IgD-negative memory B cell (primary cell): ENCODE data around the gene ATG7. TPM values are rescaled to one million over a fixed set of nuclear protein-coding genes. Genes with fewer than 3 reads are reported as not detected.
A peak's percentile ranks its signal among the peaks of the same experiment; 100 is the strongest.
"Not testable (repeated sequence)": the region's sequence is repeated elsewhere in the genome, so short reads cannot be mapped to it uniquely, and the experiment has no call there.

Experiments used
- H3K27ac Mint-ChIP-seq, 3 donors: one replicate each; pipeline ENCODE4 v1.8.0; 2020 to 2022; ENCODE audit warnings: mild to moderate bottlenecking in 3 of 3, mixed read lengths in 3 of 3, moderate library complexity in 1 of 3
- H3K27me3 Mint-ChIP-seq: one replicate; pipeline ENCODE4 v1.8.0; 2021; ENCODE audit warnings: mixed read lengths
- H3K36me3 Mint-ChIP-seq: one replicate; pipeline ENCODE4 v1.8.0; 2020; ENCODE audit warnings: mild to moderate bottlenecking, mixed read lengths
- H3K4me1 Mint-ChIP-seq, 3 donors: one replicate each; pipeline ENCODE4 v1.8.0; 2020 to 2022; ENCODE audit warnings: mixed read lengths in 3 of 3, mild to moderate bottlenecking in 1 of 3
- H3K4me3 Mint-ChIP-seq, 4 donors: one replicate each; pipeline ENCODE4 v1.8.0; 2020 to 2022; ENCODE audit warnings: mild to moderate bottlenecking in 4 of 4, mixed read lengths in 4 of 4, moderate library complexity in 3 of 4
- H3K9me3 Mint-ChIP-seq, 3 donors: one replicate each; pipeline ENCODE4 v1.8.0; 2020 to 2021; ENCODE audit warnings: mixed read lengths in 3 of 3, mild to moderate bottlenecking in 1 of 3
- polyA plus RNA-seq: library from polyadenylated mRNA; unstranded; fragments of 300-500 nt; fragmentation: Illumina TruSeq; gene quantifications from one replicate; pipeline ENCODE4 v1.2.3, GENCODE V29; 2021

The ATG7 gene
- polyA plus RNA-seq, 1 donor from 2014 or later, result 18.1 TPM

GRCh38 chr3:11592445-11593298, 320.5 kb downstream of the ATG7 start:
- Mint-ChIP-seq H3K4me1 (peaks cover 12 to 35% (median 18%) of the 10 kb centered on the region in 3 donors), H3K4me3 (no peak overlapping the region), H3K36me3 (peaks cover 4% of the 10 kb centered on the region), H3K27me3 (no peaks in the 10 kb centered on the region), H3K27ac (peak overlapping the region in 1 of 3 donors; percentile 45), H3K9me3 (peaks cover 0 to 1% (median 0%) of the 10 kb centered on the region in 3 donors)

GRCh38 chr3:11593318-11594034, 321.3 kb downstream of the ATG7 start:
- H3K4me3 Mint-ChIP-seq, result no peak overlapping the region
- peaks cover 17 to 35% (median 18%) of the 10 kb centered on the region in 3 donors for H3K4me1 Mint-ChIP-seq
- H3K27me3 Mint-ChIP-seq, result no peaks in the 10 kb centered on the region
- peaks cover 0 to 3% (median 0%) of the 10 kb centered on the region in 3 donors for H3K9me3 Mint-ChIP-seq
- H3K36me3 Mint-ChIP-seq, result peaks cover 7% of the 10 kb centered on the region
- no peak overlapping the region for H3K27ac Mint-ChIP-seq

DNA sequence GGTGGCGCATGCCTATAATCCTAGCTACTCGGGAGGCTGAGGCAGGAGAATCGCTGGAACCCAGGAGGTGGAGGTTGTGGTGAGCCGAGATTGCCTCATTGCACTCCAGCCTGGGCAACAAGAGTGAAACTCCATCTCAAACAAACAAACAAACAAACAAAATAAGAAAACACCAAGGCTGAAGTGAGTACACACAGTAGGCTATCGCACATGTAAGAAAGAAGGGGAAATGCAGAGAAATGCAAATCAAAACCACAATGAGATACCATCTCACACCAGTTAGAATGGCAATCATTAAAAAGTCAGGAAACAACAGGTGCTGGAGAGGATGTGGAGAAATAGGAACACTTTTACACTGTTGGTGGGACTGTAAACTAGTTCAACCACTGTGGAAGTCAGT, 322.8 kb downstream of the ATG7 start:
- H3K27me3 Mint-ChIP-seq, H3K27ac Mint-ChIP-seq, H3K9me3 Mint-ChIP-seq, H3K4me3 Mint-ChIP-seq, H3K36me3 Mint-ChIP-seq: not testable (repeated sequence)
- peaks cover 12 to 39% (median 21%) of the 10 kb centered on the region in 3 donors for H3K4me1 Mint-ChIP-seq

GRCh38 chr3:11596387-11596786, 324.2 kb downstream of the ATG7 start:
- H3K27me3 Mint-ChIP-seq, result no peaks in the 10 kb centered on the region
- H3K9me3 Mint-ChIP-seq, result peaks cover 0 to 3% (median 0%) of the 10 kb centered on the region in 3 donors
- H3K36me3 Mint-ChIP-seq, result peaks cover 12% of the 10 kb centered on the region
- no peak overlapping the region for H3K4me3 Mint-ChIP-seq
- H3K27ac Mint-ChIP-seq, result no peak overlapping the region
- peaks cover 20 to 51% (median 25%) of the 10 kb centered on the region in 3 donors for H3K4me1 Mint-ChIP-seq

- peak overlapping the region; percentile 73 to 95 (median 94) for H3K27ac Mint-ChIP-seq
- peak overlapping the region in 2 of 4 donors; percentile 39 to 94 for H3K4me3 Mint-ChIP-seq
- no peaks in the 10 kb centered on the region for H3K27me3 Mint-ChIP-seq
- H3K36me3 Mint-ChIP-seq, result peaks cover 12% of the 10 kb centered on the region
- peaks cover 29 to 71% (median 41%) of the 10 kb centered on the region in 3 donors for H3K4me1 Mint-ChIP-seq
- H3K9me3 Mint-ChIP-seq, result peaks cover 0 to 2% (median 0%) of the 10 kb centered on the region in 3 donors
Observed at GRCh38 chr3:11600501-11601282, 328.5 kb downstream of the ATG7 start.

GRCh38 chr3:11601446-11602238, 329.4 kb downstream of the ATG7 start:
- H3K4me3 Mint-ChIP-seq, result peak overlapping the region; percentile 39 to 94 (median 82)
- H3K27me3 Mint-ChIP-seq, result no peaks in the 10 kb centered on the region
- peaks cover 8% of the 10 kb centered on the region for H3K36me3 Mint-ChIP-seq
- peaks cover 29 to 66% (median 39%) of the 10 kb centered on the region in 3 donors for H3K4me1 Mint-ChIP-seq
- peaks cover 0 to 2% (median 0%) of the 10 kb centered on the region in 3 donors for H3K9me3 Mint-ChIP-seq
- peak overlapping the region; percentile 73 to 95 (median 94) for H3K27ac Mint-ChIP-seq

DNA sequence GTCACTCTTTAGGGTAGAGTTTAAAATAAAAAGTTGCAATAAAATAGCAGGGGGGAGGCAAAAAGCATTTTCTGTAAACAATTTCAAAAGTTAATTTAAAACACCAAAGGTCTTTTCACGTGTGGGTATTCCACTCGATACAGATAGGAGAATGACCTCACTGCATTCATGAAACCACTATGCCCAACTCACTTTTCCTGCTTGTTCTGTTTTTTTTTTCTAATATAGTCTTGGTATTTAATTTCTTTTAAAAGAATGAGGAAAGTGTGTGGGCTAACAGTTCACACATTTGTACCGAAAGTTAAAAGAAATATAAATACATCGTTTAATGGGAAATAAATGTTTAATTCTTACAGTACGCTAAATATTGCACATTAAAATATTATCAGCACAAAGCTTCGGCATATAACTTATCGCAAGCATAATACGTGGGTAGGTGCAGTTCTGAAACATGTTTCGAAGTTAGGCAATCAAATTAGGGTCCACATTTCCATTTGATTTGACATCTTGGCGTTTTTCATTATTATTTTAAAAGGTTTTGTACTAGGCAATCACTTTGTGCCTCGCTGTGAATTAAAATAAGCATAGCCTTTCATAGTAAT, 330.1 kb downstream of the ATG7 start:
- peaks cover 8% of the 10 kb centered on the region for H3K36me3 Mint-ChIP-seq
- no peaks in the 10 kb centered on the region for H3K27me3 Mint-ChIP-seq
- H3K27ac Mint-ChIP-seq, result peak overlapping the region; percentile 73 to 95 (median 94)
- H3K4me1 Mint-ChIP-seq, result peaks cover 25 to 67% (median 46%) of the 10 kb centered on the region in 3 donors
- peaks cover 0 to 2% (median 0%) of the 10 kb centered on the region in 3 donors for H3K9me3 Mint-ChIP-seq
- H3K4me3 Mint-ChIP-seq, result peak overlapping the region; percentile 69 to 94 (median 82)

DNA sequence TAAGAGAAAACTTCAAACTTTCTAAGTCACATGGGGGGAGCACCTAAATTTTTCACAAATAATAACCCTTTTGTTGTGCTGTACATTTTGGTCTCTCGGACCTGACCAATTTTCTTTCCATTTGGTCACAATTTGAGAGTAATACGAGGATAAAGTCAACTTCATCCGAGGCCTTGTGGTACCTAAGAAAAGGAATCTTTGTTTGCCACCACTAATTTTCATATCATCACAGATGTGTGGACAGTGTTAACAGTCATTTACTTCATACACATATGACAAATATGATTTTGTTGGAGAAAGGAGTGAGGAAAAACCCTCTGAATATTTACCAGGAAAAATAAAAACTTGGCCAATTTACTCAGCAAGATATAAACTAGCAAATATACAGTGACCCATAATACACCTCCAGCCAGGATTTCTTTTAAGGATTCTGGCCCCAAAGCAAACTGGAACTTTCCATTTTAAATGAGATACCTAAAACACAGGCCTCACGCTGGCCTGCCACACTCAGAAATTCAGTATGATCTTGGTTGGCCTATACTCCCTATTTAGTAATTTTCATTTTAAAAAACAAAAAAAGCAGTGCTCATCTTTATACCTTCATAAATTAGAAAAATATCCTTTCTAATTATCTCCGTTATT, 330.8 kb downstream of the ATG7 start:
- Mint-ChIP-seq H3K27me3 (no peaks in the 10 kb centered on the region), H3K27ac (peak overlapping the region; percentile 73 to 95 (median 94)), H3K9me3 (peaks cover 0 to 2% (median 0%) of the 10 kb centered on the region in 3 donors), H3K4me1 (peaks cover 23 to 63% (median 46%) of the 10 kb centered on the region in 3 donors), H3K4me3 (peak overlapping the region in 3 of 4 donors; percentile 51 to 94 (median 69)), H3K36me3 (peaks cover 6% of the 10 kb centered on the region)

DNA sequence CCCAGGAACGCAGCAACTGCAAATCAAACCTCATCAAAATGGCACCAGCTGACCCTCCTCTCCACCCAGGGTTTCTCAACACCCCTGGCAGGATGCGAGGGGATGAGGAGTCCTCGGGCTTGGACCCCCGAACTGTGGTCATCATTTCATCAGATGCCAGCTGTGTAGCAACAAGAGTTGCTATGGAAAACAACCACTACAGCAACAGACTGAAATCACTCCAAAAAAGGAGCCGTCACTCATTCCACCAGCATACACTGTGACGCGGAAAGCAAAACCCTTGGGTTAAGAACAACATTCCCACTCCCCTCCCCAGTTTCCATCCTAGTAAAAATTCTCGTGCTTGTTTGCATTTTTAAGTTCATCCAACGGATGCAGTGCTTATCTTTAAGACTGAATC, 331.4 kb downstream of the ATG7 start:
- peak overlapping the region in 2 of 3 donors; percentile 73 to 94 for H3K27ac Mint-ChIP-seq
- H3K4me1 Mint-ChIP-seq, result peaks cover 19 to 62% (median 46%) of the 10 kb centered on the region in 3 donors
- no peaks in the 10 kb centered on the region for H3K27me3 Mint-ChIP-seq
- H3K4me3 Mint-ChIP-seq, result peak overlapping the region in 3 of 4 donors; percentile 51 to 94 (median 69)
- peaks cover 6% of the 10 kb centered on the region for H3K36me3 Mint-ChIP-seq
- H3K9me3 Mint-ChIP-seq, result no peaks in the 10 kb centered on the region

DNA sequence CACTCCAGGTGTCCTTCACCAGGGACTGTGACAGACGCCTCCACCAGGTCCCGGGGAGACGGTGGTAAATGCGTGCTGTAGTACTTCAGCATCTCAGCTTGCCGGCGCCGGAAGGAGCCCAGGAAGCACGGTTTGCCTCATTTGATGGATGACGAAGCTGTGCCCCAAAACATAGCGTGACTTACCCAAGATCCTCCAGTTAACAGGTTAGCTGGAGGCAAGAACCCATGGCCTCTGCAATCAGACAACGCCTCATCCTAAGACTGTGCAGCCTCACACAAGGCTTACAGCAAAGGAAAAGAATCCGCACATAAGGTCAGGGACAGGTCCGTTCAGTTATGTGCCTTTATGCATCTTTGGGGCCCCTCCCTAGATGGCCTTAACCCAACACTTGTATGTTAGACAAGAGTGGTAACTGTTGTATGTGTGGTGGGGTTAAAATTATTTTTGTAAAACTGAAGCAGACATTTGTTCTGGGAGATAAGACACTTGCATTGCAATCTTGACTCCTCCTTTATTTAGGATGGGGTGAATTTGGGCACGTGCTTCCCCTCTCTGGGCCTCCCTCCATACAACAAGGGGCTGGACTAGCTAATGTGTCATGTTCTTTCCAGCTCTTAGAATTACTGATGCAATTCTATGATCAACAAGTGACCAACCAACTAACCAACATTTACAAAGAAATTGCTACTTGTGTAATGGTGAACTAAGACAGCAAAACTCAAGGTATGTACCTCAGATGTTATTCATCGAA, 332.1 kb downstream of the ATG7 start:
- H3K36me3 Mint-ChIP-seq, result peaks cover 6% of the 10 kb centered on the region
- no peaks in the 10 kb centered on the region for H3K27me3 Mint-ChIP-seq
- peak overlapping the region; percentile 59 to 94 (median 73) for H3K27ac Mint-ChIP-seq
- H3K4me3 Mint-ChIP-seq, result peak overlapping the region in 2 of 4 donors; percentile 69 to 77
- H3K9me3 Mint-ChIP-seq, result no peaks in the 10 kb centered on the region
- H3K4me1 Mint-ChIP-seq, result peaks cover 18 to 61% (median 46%) of the 10 kb centered on the region in 3 donors

- H3K27ac Mint-ChIP-seq, result peak overlapping the region in 1 of 3 donors; percentile 9
- no peaks in the 10 kb centered on the region for H3K27me3 Mint-ChIP-seq
- H3K9me3 Mint-ChIP-seq, result no peaks in the 10 kb centered on the region
- peaks cover 22 to 63% (median 49%) of the 10 kb centered on the region in 3 donors for H3K4me1 Mint-ChIP-seq
- H3K36me3 Mint-ChIP-seq, result peaks cover under 1% of the 10 kb centered on the region
- H3K4me3 Mint-ChIP-seq, result no peak overlapping the region
Observed at GRCh38 chr3:11605398-11605797, 333.2 kb downstream of the ATG7 start.

DNA sequence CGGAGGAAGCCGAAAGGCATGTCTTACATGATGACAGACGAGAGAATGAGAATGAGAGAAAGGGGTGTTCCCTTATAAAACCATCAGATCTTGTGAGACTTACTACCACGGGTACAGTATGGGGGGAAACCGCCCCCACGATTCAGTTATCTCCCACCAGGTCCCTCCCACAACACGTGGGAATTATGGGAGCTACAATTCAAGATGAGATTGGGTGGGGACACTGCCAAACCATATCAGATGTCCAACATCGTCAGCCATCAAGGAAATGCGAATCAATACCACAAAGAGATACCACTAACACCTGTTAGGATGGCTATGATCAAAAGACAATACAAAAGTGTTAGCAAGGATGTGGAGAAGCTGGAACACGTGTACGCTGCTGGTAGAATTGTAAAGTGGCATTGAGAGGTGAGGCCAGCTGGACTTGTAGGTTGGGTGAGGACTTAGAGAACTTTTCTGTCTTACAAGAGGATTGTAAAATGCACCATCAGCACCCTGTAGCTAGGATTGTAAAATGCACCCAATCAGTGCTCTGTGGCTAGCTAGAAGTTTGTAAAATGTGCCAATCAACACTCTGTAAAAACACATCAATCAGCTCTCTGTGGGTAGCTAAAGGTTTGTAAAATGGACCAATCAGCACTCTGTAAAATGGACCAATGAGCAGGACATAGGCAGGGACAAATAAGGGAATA, 334.0 kb downstream of the ATG7 start:
- Mint-ChIP-seq H3K4me1 (peaks cover 16 to 57% (median 47%) of the 10 kb centered on the region in 3 donors), H3K9me3 (no peaks in the 10 kb centered on the region), H3K4me3 (no peak overlapping the region), H3K36me3 (peaks cover 3% of the 10 kb centered on the region), H3K27ac (peak overlapping the region in 2 of 3 donors; percentile 53 to 72), H3K27me3 (no peaks in the 10 kb centered on the region)
